Smooth muscle cell (in vitro differentiated cells): ENCODE data around the gene FBXO36. TPM values are rescaled to one million over a fixed set of nuclear protein-coding genes. Genes with fewer than 3 reads are reported as not detected.

Experiments
- DNase-seq: peaks from one replicate; lab custom pipeline; 2025; ENCODE audit not compliant: unreplicated experiment; lab: John Stamatoyannopoulos, UW
- H2AFZ ChIP-seq: fragments of 200-600 bp; sonication (generic); 2 replicates; pipeline ENCODE4 v1.6.0; 2016; ENCODE audit warnings: antibody characterized with exemption, low read depth, mild to moderate bottlenecking
- H3F3A ChIP-seq: fragments of 200-600 bp; sonication (generic); 2 replicates; pipeline ENCODE4 v1.6.0; 2017; ENCODE audit warnings: antibody characterized with exemption, low read depth
- H3K27ac ChIP-seq: fragments of 200-600 bp; sonication (generic); 2 replicates; pipeline ENCODE4 v1.5.1; 2016; ENCODE audit warnings: low read depth, mild to moderate bottlenecking
- H3K27me3 ChIP-seq: fragments of 200-600 bp; sonication (generic); 2 replicates; pipeline ENCODE4 v1.6.1; 2016; ENCODE audit warnings: low read depth, mild to moderate bottlenecking
- H3K36me3 ChIP-seq: fragments of 200-600 bp; sonication (generic); 2 replicates; pipeline ENCODE4 v1.5.1; 2016; ENCODE audit warnings: low read depth
- H3K4me1 ChIP-seq: fragments of 200-600 bp; sonication (generic); 2 replicates; pipeline ENCODE4 v1.5.1; 2016; ENCODE audit warnings: low read depth
- H3K4me2 ChIP-seq: fragments of 200-600 bp; sonication (generic); 2 replicates; pipeline ENCODE4 v1.6.0; 2016; ENCODE audit warnings: mild to moderate bottlenecking
- H3K4me3 ChIP-seq: fragments of 200-600 bp; sonication (generic); 2 replicates; pipeline ENCODE4 v1.5.1; 2016; ENCODE audit warnings: mild to moderate bottlenecking
- H3K79me2 ChIP-seq: fragments of 200-600 bp; sonication (generic); 2 replicates; pipeline ENCODE4 v1.6.0; 2016; ENCODE audit warnings: low read depth, mild to moderate bottlenecking
- H3K9ac ChIP-seq: fragments of 200-600 bp; sonication (generic); 2 replicates; pipeline ENCODE4 v1.6.0; 2016; ENCODE audit warnings: low read depth
- H3K9me3 ChIP-seq: fragments of 200-600 bp; sonication (generic); replicated peaks from 2 replicates; pipeline ENCODE4 v1.5.1; 2016; ENCODE audit warnings: low read depth
- H4K20me1 ChIP-seq: fragments of 200-600 bp; sonication (generic); 2 replicates; pipeline ENCODE4 v1.6.0; 2016; ENCODE audit warnings: low read depth
- CTCF ChIP-seq: fragments of 200-600 bp; sonication (generic); IDR thresholded peaks from 2 replicates; pipeline ENCODE4 v1.5.1; 2017; ENCODE audit warnings: borderline replicate concordance, mild to moderate bottlenecking, antibody characterized with exemption; ENCODE audit not compliant: insufficient read depth, poor library complexity, severe bottlenecking
- WGBS: methylation state at CpG from one replicate; pipeline ENCODE4 v1.1.7; 2016; ENCODE audit warnings: low lambda C conversion rate; 5-methylcytosine and 5-hydroxymethylcytosine counted together
- polyA plus RNA-seq: library from polyadenylated mRNA; unstranded; fragments of >200 nt; fragmentation: Nextera tagmentation; extraction: Ambion mirVana; gene quantifications from 2 replicates; pipeline ENCODE4 v1.2.1, GENCODE V29; 2016
- total RNA-seq: library from RNA; depleted of rRNA; stranded (reverse); fragments of >200 nt; gene quantifications from 2 replicates; pipeline ENCODE4 v1.2.3, GENCODE V29; 2014

FBXO36 gene
- total and polyA plus RNA-seq, 2 experiments from 2014 or later, result 8.8 to 9.3 TPM

- Histone ChIP-seq H3K4me3 (no peak overlapping the region), H3K9ac (no peak overlapping the region), H2AFZ (no peak overlapping the region), H3K27ac (no peak overlapping the region), H3K4me1 (no peaks in the 10 kb centered on the region), H4K20me1 (no peaks in the 10 kb centered on the region), H3F3A (no peaks in the 10 kb centered on the region), H3K4me2 (no peak overlapping the region), H3K79me2 (no peaks in the 10 kb centered on the region), H3K9me3 (no peaks in the 10 kb centered on the region), H3K27me3 (no peaks in the 10 kb centered on the region), H3K36me3 (no peaks in the 10 kb centered on the region)
- 92% methylated on average over 4 of the region's 4 CpGs for WGBS
- TF ChIP-seq CTCF, result no peak
- no peak for DNase-seq
Measured at GRCh38 chr2:230023313-230023712, 101.0 kb downstream of the FBXO36 start.

- Histone ChIP-seq H3K4me3 (no peak overlapping the region), H3K27ac (no peak overlapping the region), H3K4me1 (no peaks in the 10 kb centered on the region), H3K9me3 (no peaks in the 10 kb centered on the region), H3K36me3 (no peaks in the 10 kb centered on the region), H3K27me3 (no peaks in the 10 kb centered on the region), H3K79me2 (no peaks in the 10 kb centered on the region), H3K4me2 (no peak overlapping the region), H4K20me1 (no peaks in the 10 kb centered on the region), H3F3A (no peaks in the 10 kb centered on the region), H3K9ac (no peak overlapping the region), H2AFZ (no peak overlapping the region)
- WGBS, result 97% methylated on average over 1 of the region's 1 CpG
- no peak for TF ChIP-seq CTCF
- DNase-seq, result no peak
Measured at GRCh38 chr2:230042195-230042594, 119.9 kb downstream of the FBXO36 start.

- no peak overlapping the region for H3K4me3 ChIP-seq
- WGBS, result 95% methylated on average over 5 of the region's 5 CpGs
- H3K9ac ChIP-seq, result no peak overlapping the region
- no peak overlapping the region for H3K4me2 ChIP-seq
- no peaks in the 10 kb centered on the region for H3K27me3 ChIP-seq
- no peaks in the 10 kb centered on the region for H3K9me3 ChIP-seq
- H2AFZ ChIP-seq, result no peak overlapping the region
- H3F3A ChIP-seq, result no peaks in the 10 kb centered on the region
- H3K79me2 ChIP-seq, result no peaks in the 10 kb centered on the region
- no peak overlapping the region for H3K27ac ChIP-seq
- no peaks in the 10 kb centered on the region for H4K20me1 ChIP-seq
- H3K36me3 ChIP-seq, result no peaks in the 10 kb centered on the region
- no peak for DNase-seq
- TF ChIP-seq CTCF, result no peak
- no peaks in the 10 kb centered on the region for H3K4me1 ChIP-seq
Measured at GRCh38 chr2:230043025-230043424, 120.7 kb downstream of the FBXO36 start.

GRCh38 chr2:230043461-230043860 is 121.2 kb downstream of the FBXO36 start:
- H3K4me3 ChIP-seq, result no peak overlapping the region
- H3K27ac ChIP-seq, result no peak overlapping the region
- DNase-seq, result no peak
- H3K9ac ChIP-seq, result no peak overlapping the region
- no peaks in the 10 kb centered on the region for H3K36me3 ChIP-seq
- TF ChIP-seq CTCF, result no peak
- no peaks in the 10 kb centered on the region for H3K27me3 ChIP-seq
- H4K20me1 ChIP-seq, result no peaks in the 10 kb centered on the region
- no peaks in the 10 kb centered on the region for H3K9me3 ChIP-seq
- WGBS, result 89% methylated on average over 2 of the region's 2 CpGs
- no peak overlapping the region for H3K4me2 ChIP-seq
- H3F3A ChIP-seq, result no peaks in the 10 kb centered on the region
- H2AFZ ChIP-seq, result no peak overlapping the region
- H3K79me2 ChIP-seq, result no peaks in the 10 kb centered on the region
- H3K4me1 ChIP-seq, result no peaks in the 10 kb centered on the region
